H9 (cell line): ENCODE data around the gene MRPS6. TPM values are rescaled to one million over a fixed set of nuclear protein-coding genes. Genes with fewer than 3 reads are reported as not detected.

Source experiments
- DNase-seq: peaks from one replicate; pipeline ENCODE4 v3.0.0-alpha.2; 2017
- H2AFZ ChIP-seq: one replicate; pipeline ENCODE4 v1.6.1; 2013; ENCODE audit warnings: mild to moderate bottlenecking, low read length, control low read depth, moderate library complexity
- H2AK5ac ChIP-seq: 2 replicates; pipeline ENCODE4 v1.6.1; 2013; ENCODE audit warnings: low read length, control low read depth, mixed read lengths; ENCODE audit not compliant: insufficient read length
- H2BK120ac ChIP-seq: one replicate; pipeline ENCODE4 v1.6.1; 2013; ENCODE audit warnings: low read depth, mild to moderate bottlenecking, low read length, control low read depth, inconsistent platforms; ENCODE audit not compliant: poor library complexity, severe bottlenecking
- H2BK12ac ChIP-seq: 2 replicates; pipeline ENCODE4 v1.6.1; 2013; ENCODE audit warnings: low read length, control low read depth, mixed read lengths, low read depth; ENCODE audit not compliant: insufficient read length
- H2BK15ac ChIP-seq: 2 replicates; pipeline ENCODE4 v1.6.1; 2013; ENCODE audit warnings: low read depth, low read length, control low read depth
- H2BK20ac ChIP-seq: one replicate; pipeline ENCODE4 v1.6.1; 2013; ENCODE audit warnings: low read depth, mild to moderate bottlenecking, low read length, control low read depth, inconsistent platforms; ENCODE audit not compliant: poor library complexity, severe bottlenecking
- H2BK5ac ChIP-seq: 2 replicates; pipeline ENCODE4 v1.6.1; 2013; ENCODE audit warnings: low read length, control low read depth, mixed read lengths; ENCODE audit not compliant: insufficient read length
- H3K14ac ChIP-seq: 2 replicates; pipeline ENCODE4 v1.6.1; 2013; ENCODE audit warnings: low read length, control low read depth; ENCODE audit not compliant: insufficient read depth
- H3K18ac ChIP-seq: 2 replicates; pipeline ENCODE4 v1.6.1; 2013; ENCODE audit warnings: low read depth, mild to moderate bottlenecking, mixed read lengths, low read length, control low read depth; ENCODE audit not compliant: insufficient read length
- H3K23ac ChIP-seq: 2 replicates; pipeline ENCODE4 v1.6.1; 2013; ENCODE audit warnings: low read length, control low read depth, mixed read lengths, low read depth; ENCODE audit not compliant: insufficient read length
- H3K23me2 ChIP-seq: 2 replicates; pipeline ENCODE4 v1.6.1; 2013; ENCODE audit warnings: low read depth, mild to moderate bottlenecking, mixed read lengths, low read length, control low read depth; ENCODE audit not compliant: insufficient read length, poor library complexity, severe bottlenecking
- H3K27ac ChIP-seq: 2 replicates; pipeline ENCODE4 v1.5.1; 2013; ENCODE audit warnings: low read length, control low read depth, mixed read lengths, low read depth; ENCODE audit not compliant: insufficient read length
- H3K27me3 ChIP-seq: 2 replicates; pipeline ENCODE4 v1.6.1; 2013; ENCODE audit warnings: low read length, control low read depth, inconsistent platforms; ENCODE audit not compliant: insufficient read depth
- H3K4ac ChIP-seq: 2 replicates; pipeline ENCODE4 v1.6.1; 2013; ENCODE audit warnings: low read depth, mild to moderate bottlenecking, control low read depth, inconsistent platforms, low read length, moderate library complexity
- H3K4me1 ChIP-seq: 2 replicates; pipeline ENCODE4 v1.6.1; 2013; ENCODE audit warnings: low read length, control low read depth, inconsistent platforms; ENCODE audit not compliant: insufficient read depth
- H3K4me2 ChIP-seq: 2 replicates; pipeline ENCODE4 v1.6.1; 2013; ENCODE audit warnings: low read length, control low read depth, mixed read lengths; ENCODE audit not compliant: insufficient read length, insufficient read depth
- H3K56ac ChIP-seq: 2 replicates; pipeline ENCODE4 v1.6.1; 2013; ENCODE audit warnings: low read depth, mild to moderate bottlenecking, mixed read lengths, low read length, control low read depth; ENCODE audit not compliant: insufficient read length
- H3K79me1 ChIP-seq: 2 replicates; pipeline ENCODE4 v1.6.1; 2013; ENCODE audit warnings: low read depth, mild to moderate bottlenecking, moderate library complexity, low read length, control low read depth, inconsistent platforms; ENCODE audit not compliant: insufficient read depth, poor library complexity, severe bottlenecking
- H3K79me2 ChIP-seq: 2 replicates; pipeline ENCODE4 v1.6.1; 2013; ENCODE audit warnings: low read length, control low read depth, inconsistent platforms; ENCODE audit not compliant: insufficient read depth
- H3K9ac ChIP-seq: 2 replicates; pipeline ENCODE4 v1.6.1; 2013; ENCODE audit warnings: low read length, control low read depth, mixed read lengths; ENCODE audit not compliant: insufficient read length; ENCODE audit errors: extremely low read depth
- H3K9me3 ChIP-seq: one replicate; pipeline ENCODE4 v1.6.1; 2013; ENCODE audit warnings: low read depth, low read length, inconsistent platforms; ENCODE audit not compliant: control insufficient read depth
- H3T11ph ChIP-seq: one replicate; pipeline ENCODE4 v1.6.1; 2013; ENCODE audit warnings: mild to moderate bottlenecking, low read length, control low read depth, inconsistent platforms
- H4K20me1 ChIP-seq: one replicate; pipeline ENCODE4 v1.6.1; 2013; ENCODE audit not compliant: control insufficient read depth, insufficient read length, insufficient read depth
- H4K5ac ChIP-seq: 2 replicates; pipeline ENCODE4 v1.6.1; 2013; ENCODE audit warnings: low read depth, mild to moderate bottlenecking, mixed read lengths, low read length, control low read depth; ENCODE audit not compliant: insufficient read length
- H4K8ac ChIP-seq: replicated peaks from 2 replicates; pipeline ENCODE4 v1.6.1; 2013; ENCODE audit warnings: low read length, control low read depth, mixed read lengths, low read depth; ENCODE audit not compliant: insufficient read length
- H4K91ac ChIP-seq: 2 replicates; pipeline ENCODE4 v1.6.1; 2013; ENCODE audit warnings: low read depth, mild to moderate bottlenecking, moderate library complexity, mixed read lengths, low read length, control low read depth; ENCODE audit not compliant: insufficient read length
- H3K27ac Mint-ChIP-seq, 3 experiments: 2 replicates in 2 of 3; 3 replicates in 1 of 3; pipeline ENCODE4 v1.8.0; 2020 to 2021; ENCODE audit warnings: mixed read lengths in 3 of 3, mild to moderate bottlenecking in 1 of 3, moderate library complexity in 1 of 3
- H3K27me3 Mint-ChIP-seq: 2 replicates; pipeline ENCODE4 v1.8.0; 2021; ENCODE audit warnings: low read depth, mild to moderate bottlenecking, moderate library complexity, mixed read lengths
- H3K36me3 Mint-ChIP-seq, 3 experiments: 2 replicates in 2 of 3; 3 replicates in 1 of 3; pipeline ENCODE4 v1.8.0; 2020 to 2021; ENCODE audit warnings: low read depth in 3 of 3, mixed read lengths in 3 of 3; ENCODE audit not compliant: insufficient read depth in 1 of 3
- H3K4me1 Mint-ChIP-seq, 2 experiments: 2 replicates each; pipeline ENCODE4 v1.8.0; 2020; ENCODE audit warnings: mixed read lengths in 2 of 2
- H3K4me3 Mint-ChIP-seq, 2 experiments: 2 replicates in 1 of 2; 3 replicates in 1 of 2; pipeline ENCODE4 v1.8.0; 2020 to 2021; ENCODE audit warnings: mild to moderate bottlenecking in 2 of 2, mixed read lengths in 2 of 2, moderate library complexity in 1 of 2
- H3K9me3 Mint-ChIP-seq, 2 experiments: 2 replicates in 1 of 2; 3 replicates in 1 of 2; pipeline ENCODE4 v1.8.0; 2020; ENCODE audit warnings: mild to moderate bottlenecking in 2 of 2, mixed read lengths in 2 of 2, moderate library complexity in 1 of 2
- CTCF ChIP-seq: fragments of 200-600 bp; sonication (generic); conservative IDR thresholded peaks from 3 replicates; pipeline ENCODE4 v1.8.0; 2021; ENCODE audit warnings: antibody characterized with exemption, mild to moderate bottlenecking
- total RNA-seq: library from RNA; stranded (reverse); gene quantifications from 2 replicates; pipeline ENCODE4 v1.2.1, GENCODE V29; 2021

The MRPS6 gene
- total RNA-seq, 1 experiment from 2014 or later, result 83.2 TPM

GRCh38 chr21:34047835-34048234, 25.5 kb upstream of the MRPS6 start:
- Mint-ChIP-seq H3K36me3 (no peaks in the 10 kb centered on the region), H3K9me3 (no peaks in the 10 kb centered on the region), H3K4me3 (no peak overlapping the region)

More at GRCh38 chr21:34047835-34048234, 25.5 kb upstream of the MRPS6 start:
- Histone ChIP-seq H3K4me1 (no peaks in the 10 kb centered on the region), H3K18ac (no peak overlapping the region), H3K9ac (no peak overlapping the region), H4K20me1 (no peaks in the 10 kb centered on the region), H2BK5ac (no peak overlapping the region), H4K5ac (no peak overlapping the region), H2AFZ (no peak overlapping the region), H3K23me2 (no peaks in the 10 kb centered on the region), H3K14ac (no peak overlapping the region), H4K91ac (no peak overlapping the region), H3K56ac (no peak overlapping the region), H2BK20ac (no peak overlapping the region), H3K79me2 (no peaks in the 10 kb centered on the region), H2BK12ac (no peak overlapping the region), H2BK120ac (no peak overlapping the region), H3K79me1 (no peaks in the 10 kb centered on the region), H3K9me3 (no peaks in the 10 kb centered on the region), H3K4ac (no peak overlapping the region), H2BK15ac (no peak overlapping the region), H3T11ph (no peak overlapping the region), H3K4me2 (no peak overlapping the region), H4K8ac (no peak overlapping the region), H3K27me3 (no peaks in the 10 kb centered on the region), H2AK5ac (no peak overlapping the region), H3K27ac (no peak overlapping the region), H3K23ac (no peak overlapping the region)
- no peak for TF ChIP-seq CTCF
- H3K27me3 Mint-ChIP-seq, result no peaks in the 10 kb centered on the region; the same call in 1 of the 2 replicates
- H3K4me1 Mint-ChIP-seq, result no peaks in the 10 kb centered on the region
- no peak overlapping the region for H3K27ac Mint-ChIP-seq
- DNase-seq, result no peak
